Rectal smooth muscle tissue (tissue), 1 donor: ENCODE results near the gene FCMR.
A peak's percentile ranks its signal among the peaks of the same experiment; 100 is the strongest.

ENCODE experiments used
- H3K27ac ChIP-seq: one replicate; pipeline ENCODE4 v1.7.0; 2013; ENCODE audit warnings: low read depth, low read length, inconsistent platforms
- H3K27me3 ChIP-seq: one replicate; pipeline ENCODE4 v1.7.0; 2013; ENCODE audit warnings: low read length; ENCODE audit not compliant: control insufficient read depth, insufficient read depth
- H3K36me3 ChIP-seq: one replicate; pipeline ENCODE4 v1.7.0; 2013; ENCODE audit warnings: low read length; ENCODE audit not compliant: control insufficient read depth, insufficient read depth
- H3K4me1 ChIP-seq: one replicate; pipeline ENCODE4 v1.7.0; 2013; ENCODE audit warnings: low read length; ENCODE audit not compliant: control insufficient read depth, insufficient read depth
- H3K4me3 ChIP-seq: one replicate; pipeline ENCODE4 v1.7.0; 2013; ENCODE audit warnings: low read length
- H3K9ac ChIP-seq: one replicate; pipeline ENCODE4 v1.7.0; 2013; ENCODE audit warnings: low read length

FCMR gene

DNA sequence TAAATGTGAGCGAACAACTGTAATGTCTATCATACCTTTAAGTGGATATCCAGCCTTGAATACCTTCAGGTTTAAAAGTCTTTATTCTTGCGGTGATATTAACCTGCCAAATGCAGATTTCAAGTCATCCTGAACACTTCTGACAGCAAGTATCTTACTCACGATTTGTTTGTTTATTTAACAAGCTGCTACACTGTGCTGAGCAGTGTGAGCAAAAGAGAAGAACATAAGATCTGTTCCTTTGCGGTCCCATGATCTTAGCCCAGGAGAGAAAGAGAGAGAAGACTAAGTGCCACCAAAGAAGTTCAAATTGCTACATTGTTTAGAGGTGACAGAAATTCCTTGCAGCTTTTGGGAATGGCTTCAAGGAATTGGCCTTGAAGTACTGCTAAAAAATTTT, 34.0 kb downstream of the FCMR start:
- H3K36me3 ChIP-seq, result no peaks in the 10 kb centered on the region
- no peaks in the 10 kb centered on the region for H3K4me1 ChIP-seq

DNA sequence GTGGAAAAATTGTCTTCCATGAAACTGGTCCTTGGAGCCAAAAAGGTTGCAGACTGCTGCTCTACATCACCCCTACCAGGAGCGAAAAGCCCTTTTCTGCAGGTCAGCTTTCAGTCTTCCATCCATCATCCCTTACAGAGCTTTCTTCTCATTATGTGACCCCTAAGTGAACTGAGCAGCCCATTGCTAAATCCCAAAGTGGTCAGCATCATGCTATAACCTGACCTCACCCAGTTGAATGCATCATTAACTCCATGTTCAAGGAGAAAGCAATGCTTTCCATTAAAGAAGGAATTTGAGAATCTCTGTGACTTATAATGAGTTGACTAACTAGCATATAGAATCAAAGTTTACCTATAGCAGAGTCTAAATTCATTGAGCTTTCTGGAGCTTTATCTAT, 34.9 kb downstream of the FCMR start:
- no peaks in the 10 kb centered on the region for H3K27me3 ChIP-seq
- no peak overlapping the region for H3K9ac ChIP-seq
- H3K4me3 ChIP-seq, result no peak overlapping the region
- no peaks in the 10 kb centered on the region for H3K36me3 ChIP-seq
- no peaks in the 10 kb centered on the region for H3K4me1 ChIP-seq
- no peak overlapping the region for H3K27ac ChIP-seq

More for the DNA sequence above, 34.0 kb downstream of the FCMR start:
- no peak overlapping the region for H3K4me3 ChIP-seq
- H3K27me3 ChIP-seq, result no peaks in the 10 kb centered on the region
- H3K27ac ChIP-seq, result no peak overlapping the region
- H3K9ac ChIP-seq, result no peak overlapping the region

DNA sequence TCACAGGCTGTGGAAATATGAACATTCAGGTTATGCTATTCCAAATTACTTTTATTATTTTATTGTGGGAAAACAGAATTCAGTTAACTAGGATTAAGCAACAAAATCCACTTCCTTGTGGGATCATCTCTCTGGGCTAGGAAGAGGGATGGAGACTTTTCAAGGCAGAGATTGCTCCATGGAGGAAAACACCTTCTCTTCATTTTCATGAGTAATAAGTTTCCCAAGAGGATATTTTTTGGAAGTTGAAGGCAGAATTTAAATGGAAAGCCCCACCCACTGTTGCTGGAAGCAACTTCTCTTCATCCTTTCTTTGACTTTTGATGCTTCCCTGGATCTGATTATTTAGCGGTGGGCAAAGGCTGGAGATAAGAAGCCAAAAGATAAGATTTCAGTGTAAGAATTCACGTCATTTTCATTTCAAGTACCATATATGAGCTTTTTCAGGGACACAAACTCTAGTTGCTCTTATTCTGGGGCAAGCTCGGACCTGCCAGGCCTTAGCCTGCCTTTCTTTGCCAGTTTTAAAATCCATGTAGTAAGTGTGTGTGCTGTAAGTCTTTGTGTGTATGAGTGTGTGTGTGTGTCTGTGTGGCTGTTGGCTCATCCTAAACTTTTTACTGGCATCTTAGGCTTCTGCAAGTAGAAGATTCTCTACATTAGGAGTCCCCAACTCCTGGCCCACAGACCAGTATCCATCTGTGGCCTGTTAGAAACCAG, 36.2 kb downstream of the FCMR start:
- no peaks in the 10 kb centered on the region for H3K27me3 ChIP-seq

DNA sequence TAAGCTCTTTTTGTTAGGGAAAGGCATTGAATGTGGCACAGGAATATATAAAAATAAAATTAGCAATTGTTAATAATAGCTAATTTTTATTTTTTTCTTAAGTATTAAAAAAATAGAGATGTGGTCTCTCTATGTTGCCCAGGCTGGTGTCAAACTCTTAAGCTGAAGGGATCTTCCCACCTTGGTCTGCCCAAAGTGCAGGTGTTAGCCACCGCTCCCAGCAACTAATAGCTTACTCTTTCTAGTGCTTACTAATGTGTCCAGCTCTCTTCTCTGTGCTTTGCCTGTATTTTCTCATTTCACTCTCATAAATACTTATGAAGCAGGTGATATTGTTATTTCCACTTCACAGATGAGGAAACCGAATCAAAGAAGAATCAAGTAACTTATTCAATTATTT, 37.9 kb downstream of the FCMR start:
- Histone ChIP-seq H3K4me3 (no peak overlapping the region), H3K9ac (no peak overlapping the region), H3K27me3 (no peaks in the 10 kb centered on the region), H3K27ac (no peak overlapping the region), H3K36me3 (no peaks in the 10 kb centered on the region), H3K4me1 (no peaks in the 10 kb centered on the region)

More for the DNA sequence above, 36.2 kb downstream of the FCMR start:
- Histone ChIP-seq H3K9ac (no peak overlapping the region), H3K27ac (no peak overlapping the region), H3K4me1 (no peaks in the 10 kb centered on the region), H3K4me3 (no peak overlapping the region), H3K36me3 (no peaks in the 10 kb centered on the region)

DNA sequence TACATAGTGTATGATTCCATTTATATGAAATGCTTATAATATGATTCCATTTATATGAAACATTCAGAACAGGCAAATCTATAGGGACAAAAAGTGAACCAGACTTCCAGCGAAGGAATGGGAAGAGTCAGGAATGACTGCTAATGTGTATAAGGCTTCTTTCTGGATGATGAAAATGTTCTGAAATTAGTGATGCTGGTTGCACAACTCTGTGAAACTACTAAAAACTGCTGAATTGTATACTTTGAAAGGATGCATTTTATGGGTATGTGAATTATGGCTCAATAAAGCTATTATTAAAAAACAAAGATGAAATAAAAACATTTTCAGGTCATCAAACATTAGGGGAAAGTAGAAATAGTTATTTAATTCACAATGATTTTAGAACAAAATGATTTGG, 38.6 kb downstream of the FCMR start:
- Histone ChIP-seq H3K36me3 (no peaks in the 10 kb centered on the region), H3K27me3 (no peaks in the 10 kb centered on the region), H3K4me3 (no peak overlapping the region), H3K4me1 (no peaks in the 10 kb centered on the region), H3K9ac (no peak overlapping the region), H3K27ac (no peak overlapping the region)

DNA sequence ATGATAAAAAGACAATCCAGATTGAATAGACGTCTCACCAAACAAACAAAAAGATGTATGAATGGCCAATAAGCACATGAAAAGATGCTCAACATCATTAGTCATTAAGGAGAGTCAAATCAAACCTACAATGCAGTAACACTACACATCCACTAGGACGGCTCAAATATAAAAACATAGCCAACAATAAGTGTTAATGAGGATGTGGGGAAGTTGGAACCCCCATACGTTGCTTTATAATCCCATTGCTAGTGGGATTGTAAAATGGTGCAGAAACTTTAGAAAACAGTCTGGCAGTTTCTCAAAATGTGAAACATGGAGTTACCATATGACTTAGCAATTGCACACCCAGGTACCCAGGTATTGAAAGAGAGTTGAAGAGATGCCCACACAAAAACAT, 39.2 kb downstream of the FCMR start:
- H3K27ac ChIP-seq, result no peak overlapping the region
- H3K4me1 ChIP-seq, result no peaks in the 10 kb centered on the region
- no peak overlapping the region for H3K4me3 ChIP-seq
- no peak overlapping the region for H3K9ac ChIP-seq
- H3K27me3 ChIP-seq, result no peaks in the 10 kb centered on the region
- H3K36me3 ChIP-seq, result no peaks in the 10 kb centered on the region

DNA sequence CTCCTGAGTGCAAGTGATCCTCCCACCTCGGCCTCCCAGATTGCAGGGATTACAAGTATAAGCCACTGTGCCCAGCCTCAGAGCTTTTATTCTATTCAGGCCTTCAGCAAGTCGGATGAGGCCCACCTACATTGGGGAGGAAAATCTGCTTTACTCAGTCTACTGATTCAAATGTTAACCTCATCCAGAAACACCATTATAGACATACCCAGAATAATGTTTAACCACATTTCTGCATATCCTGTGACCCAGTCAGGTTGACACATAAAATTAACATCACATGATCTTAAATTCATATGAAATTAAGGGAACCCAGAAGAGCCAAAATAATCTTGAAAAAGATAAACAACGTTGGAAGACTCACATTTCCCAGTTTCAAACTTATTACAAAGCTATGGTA, 41.4 kb downstream of the FCMR start:
- Histone ChIP-seq H3K36me3 (no peaks in the 10 kb centered on the region), H3K27me3 (no peaks in the 10 kb centered on the region), H3K4me1 (no peaks in the 10 kb centered on the region), H3K9ac (no peak overlapping the region), H3K27ac (no peak overlapping the region), H3K4me3 (no peak overlapping the region)

DNA sequence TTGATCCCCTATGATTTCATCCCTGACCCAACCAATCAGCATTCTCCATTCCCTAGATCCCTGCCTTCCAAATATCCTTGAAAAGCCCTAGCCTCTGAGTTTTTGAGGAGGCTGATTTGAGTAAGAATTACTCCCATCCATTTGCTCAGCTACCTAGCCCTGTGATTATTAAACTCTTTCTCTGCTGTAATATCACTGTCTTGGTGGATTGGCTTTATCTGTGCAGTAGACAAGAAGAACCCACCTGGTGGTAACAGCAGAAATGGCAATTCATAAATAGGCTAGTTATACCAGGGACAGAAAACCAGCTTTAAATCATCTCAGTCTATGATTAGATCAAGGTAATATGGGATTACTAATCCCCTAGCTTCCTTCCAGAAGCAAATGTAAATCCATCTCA, 43.3 kb downstream of the FCMR start:
- H3K27me3 ChIP-seq, result no peaks in the 10 kb centered on the region
- H3K27ac ChIP-seq, result no peak overlapping the region
- H3K4me3 ChIP-seq, result no peak overlapping the region

DNA sequence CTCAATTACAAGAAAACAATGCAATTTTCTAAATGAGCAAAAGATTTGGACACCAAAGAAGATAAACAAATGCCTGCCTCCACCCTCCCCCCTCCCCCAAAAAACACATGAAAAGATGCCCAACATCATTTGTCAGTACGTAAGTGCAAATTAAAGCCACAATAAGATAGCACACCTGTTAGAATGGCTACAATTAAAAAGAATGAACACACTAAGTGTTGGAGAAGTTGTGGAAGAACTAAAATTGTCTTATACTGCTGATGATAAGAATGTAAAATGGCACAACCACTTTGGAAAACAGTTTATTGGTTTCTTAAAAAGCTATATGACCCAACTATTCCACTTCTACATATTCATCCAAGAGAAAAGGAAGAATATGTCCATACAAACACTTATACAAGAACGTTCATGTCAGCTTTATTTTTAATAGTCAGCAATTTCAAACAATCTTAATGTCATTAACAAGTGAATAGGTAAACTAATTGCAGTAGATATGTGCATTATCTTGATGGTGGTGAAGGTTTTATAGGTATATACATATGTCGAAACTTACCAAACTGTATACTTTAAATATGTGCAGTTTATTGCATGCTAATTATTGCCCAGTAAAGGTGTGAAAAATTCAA, 45.9 kb downstream of the FCMR start:
- Histone ChIP-seq H3K9ac (no peak overlapping the region), H3K4me1 (no peaks in the 10 kb centered on the region), H3K27ac (no peak overlapping the region), H3K27me3 (no peaks in the 10 kb centered on the region), H3K4me3 (no peak overlapping the region), H3K36me3 (no peaks in the 10 kb centered on the region)

More for the DNA sequence above, 43.3 kb downstream of the FCMR start:
- Histone ChIP-seq H3K9ac (no peak overlapping the region), H3K4me1 (no peaks in the 10 kb centered on the region), H3K36me3 (no peaks in the 10 kb centered on the region)

DNA sequence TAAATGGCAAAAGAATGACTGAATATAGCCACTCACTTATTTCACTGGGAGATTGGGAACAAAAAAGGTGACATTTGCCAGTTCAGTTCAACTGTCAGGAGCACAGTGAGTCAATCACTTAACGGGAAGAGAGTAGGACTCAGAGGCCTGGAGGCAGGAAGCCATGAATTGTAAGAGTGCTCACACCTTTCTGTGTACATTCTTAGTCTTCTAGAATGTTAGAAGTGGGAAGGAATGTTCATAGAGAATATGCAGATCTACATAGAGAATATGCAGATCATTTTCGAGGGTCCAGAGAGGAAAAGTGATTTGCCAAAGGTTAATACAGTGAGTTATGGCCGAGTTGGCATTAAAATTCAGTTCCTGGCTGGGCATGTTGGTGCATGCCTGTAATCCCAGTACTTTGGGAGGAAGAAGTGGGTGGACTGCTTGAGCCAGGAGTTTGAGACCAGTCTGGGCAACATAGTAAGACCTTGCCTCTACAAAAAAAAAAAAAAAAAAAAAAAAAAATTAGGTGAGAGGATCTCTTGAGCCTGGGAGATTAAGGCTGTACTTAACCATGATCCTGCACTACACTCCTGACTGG, 48.0 kb downstream of the FCMR start:
- Histone ChIP-seq H3K4me1 (no peaks in the 10 kb centered on the region), H3K27me3 (no peaks in the 10 kb centered on the region), H3K27ac (no peak overlapping the region), H3K9ac (no peak overlapping the region), H3K36me3 (no peaks in the 10 kb centered on the region), H3K4me3 (no peak overlapping the region)

DNA sequence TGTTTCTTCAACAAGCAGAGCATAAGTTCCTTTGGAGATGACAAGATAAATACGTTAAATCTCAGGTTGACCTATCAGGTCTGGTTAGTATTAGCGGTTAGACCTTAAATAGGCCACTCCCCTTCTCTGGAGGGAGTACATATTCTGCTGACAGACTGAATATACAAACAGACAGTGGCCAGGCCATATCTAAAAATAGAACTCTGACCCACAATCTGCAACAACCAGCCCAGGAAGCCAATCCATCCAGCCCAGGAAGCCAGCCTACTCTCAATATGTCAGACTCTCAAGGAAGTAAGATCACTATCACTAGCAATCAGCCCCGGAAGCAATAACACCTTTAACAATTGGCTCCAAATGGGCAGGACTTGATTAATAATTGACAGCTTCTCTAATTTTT, 49.6 kb downstream of the FCMR start:
- no peaks in the 10 kb centered on the region for H3K27me3 ChIP-seq
- no peaks in the 10 kb centered on the region for H3K36me3 ChIP-seq
- H3K27ac ChIP-seq, result peak overlapping the region; percentile 43
- no peak overlapping the region for H3K4me3 ChIP-seq
- H3K9ac ChIP-seq, result no peak overlapping the region
- H3K4me1 ChIP-seq, result no peaks in the 10 kb centered on the region

DNA sequence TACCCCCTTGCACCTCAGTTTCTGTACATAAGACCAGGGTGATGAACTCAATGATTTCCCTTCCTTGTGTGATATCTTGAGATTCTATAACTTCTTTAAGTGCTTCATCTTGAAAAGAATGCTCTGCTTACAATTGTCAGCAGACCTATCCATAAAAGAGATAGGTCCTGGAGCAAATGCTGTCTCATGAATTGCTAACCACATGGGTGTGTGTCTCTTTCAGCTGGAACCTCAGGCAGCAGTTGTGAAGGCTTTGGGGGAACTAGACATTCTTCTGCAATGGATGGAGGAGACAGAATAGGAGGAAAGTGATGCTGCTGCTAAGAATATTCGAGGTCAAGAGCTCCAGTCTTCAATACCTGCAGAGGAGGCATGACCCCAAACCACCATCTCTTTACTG, 53.5 kb downstream of the FCMR start:
- H3K36me3 ChIP-seq, result no peaks in the 10 kb centered on the region
- H3K4me3 ChIP-seq, result no peak overlapping the region
- no peaks in the 10 kb centered on the region for H3K27me3 ChIP-seq

DNA sequence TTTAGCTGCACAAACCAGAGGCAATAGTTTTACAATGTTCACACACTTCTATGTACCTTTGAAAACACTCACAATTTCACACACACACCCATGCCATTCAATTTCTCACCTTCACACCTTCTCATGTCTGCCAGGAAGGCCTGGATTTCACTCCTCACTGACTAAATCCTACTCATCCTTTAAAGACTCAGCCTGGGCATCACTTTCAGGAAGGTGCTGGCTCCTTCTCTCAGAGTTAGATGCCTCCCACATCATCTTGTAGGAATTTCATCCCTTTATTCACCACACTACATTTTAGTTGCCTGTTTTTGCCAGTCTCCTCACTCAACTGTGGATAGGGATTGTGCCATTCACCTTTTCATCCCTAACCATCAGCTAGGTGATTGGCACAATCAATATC, 54.0 kb downstream of the FCMR start:
- no peak overlapping the region for H3K4me3 ChIP-seq

More for the DNA sequence above, 53.5 kb downstream of the FCMR start:
- H3K27ac ChIP-seq, result no peak overlapping the region
- H3K9ac ChIP-seq, result no peak overlapping the region
- no peaks in the 10 kb centered on the region for H3K4me1 ChIP-seq

More for the DNA sequence above, 54.0 kb downstream of the FCMR start:
- Histone ChIP-seq H3K27me3 (no peaks in the 10 kb centered on the region), H3K9ac (no peak overlapping the region), H3K36me3 (no peaks in the 10 kb centered on the region), H3K27ac (no peak overlapping the region), H3K4me1 (no peaks in the 10 kb centered on the region)
